CD4-positive, alpha-beta T cell (primary cell): ENCODE measurements around the gene DDX11. TPM values are rescaled to one million over a fixed set of nuclear protein-coding genes. Genes with fewer than 3 reads are reported as not detected.
"Not testable (repeated sequence)": the region's sequence is repeated elsewhere in the genome, so short reads cannot be mapped to it uniquely, and the experiment has no call there.

ENCODE experiments used
- ATAC-seq: fragments of 200-7000 bp; cut with Tn5 transposase; one replicate; pipeline ENCODE4 v1.10.0; 2022; ENCODE audit warnings: mild to moderate bottlenecking; ENCODE audit not compliant: poor library complexity
- CTCF ChIA-PET: fragments of 350-600 bp; sonication (Branson Sonifier 250); formaldehyde crosslinking; loops from one replicate; lab custom pipeline; 2021; ENCODE audit warnings: antibody characterized with exemption, inconsistent platforms; lab: Charles Lee
- POLR2A ChIA-PET: fragments of 350-600 bp; sonication (Branson Sonifier 250); formaldehyde crosslinking; loops from one replicate; lab custom pipeline; 2021; ENCODE audit warnings: antibody characterized with exemption, inconsistent platforms; lab: Charles Lee
- DNase-seq, 14 experiments: peaks; one replicate each; pipeline ENCODE4 v3.0.0-alpha.2; 2013 to 2020; ENCODE audit warnings: mixed read lengths in 2 of 14
- H3K27ac ChIP-seq, 2 donors: one replicate each; pipeline versions ENCODE4 v1.5.1 to v1.7.0; 2013; ENCODE audit warnings: low read length in 2 of 2, low read depth in 1 of 2, mild to moderate bottlenecking in 1 of 2
- H3K27me3 ChIP-seq, 2 experiments: 1 replicate in 1 of 2; 2 replicates in 1 of 2; pipeline versions ENCODE4 v1.6.1 to v1.7.0; 2013; ENCODE audit warnings: low read length in 2 of 2, control low read depth in 1 of 2, mild to moderate bottlenecking in 1 of 2, moderate library complexity in 1 of 2; ENCODE audit not compliant: insufficient read depth in 2 of 2, control insufficient read depth in 1 of 2
- H3K36me3 ChIP-seq: one replicate; pipeline ENCODE4 v1.6.1; 2013; ENCODE audit warnings: low read length, control low read depth; ENCODE audit not compliant: insufficient read depth
- H3K4me1 ChIP-seq: one replicate; pipeline ENCODE4 v1.6.1; 2013; ENCODE audit warnings: low read length, control low read depth; ENCODE audit not compliant: insufficient read depth
- H3K4me3 ChIP-seq: one replicate; pipeline ENCODE4 v1.5.1; 2013; ENCODE audit warnings: mild to moderate bottlenecking, low read length, moderate library complexity
- H3K9me3 ChIP-seq, 2 experiments: 1 replicate in 1 of 2; 2 replicates in 1 of 2; pipeline versions ENCODE4 v1.6.1 to v1.7.0; 2013; ENCODE audit warnings: low read length in 2 of 2, mild to moderate bottlenecking in 2 of 2, control low read depth in 1 of 2, moderate library complexity in 1 of 2; ENCODE audit not compliant: control insufficient read depth in 1 of 2, insufficient read depth in 1 of 2
- H3K27ac Mint-ChIP-seq: one replicate; pipeline ENCODE4 v1.8.0; 2020; ENCODE audit warnings: mixed read lengths
- H3K27me3 Mint-ChIP-seq: one replicate; pipeline ENCODE4 v1.8.0; 2021; ENCODE audit warnings: mixed read lengths
- H3K36me3 Mint-ChIP-seq: one replicate; pipeline ENCODE4 v1.8.0; 2021; ENCODE audit warnings: low read depth, mixed read lengths
- H3K4me1 Mint-ChIP-seq: one replicate; pipeline ENCODE4 v1.8.0; 2021; ENCODE audit warnings: low read depth, mixed read lengths
- H3K4me3 Mint-ChIP-seq: one replicate; pipeline ENCODE4 v1.8.0; 2020; ENCODE audit warnings: mild to moderate bottlenecking, mixed read lengths
- H3K9me3 Mint-ChIP-seq: one replicate; pipeline ENCODE4 v1.8.0; 2020; ENCODE audit warnings: mixed read lengths
- intact Hi-C, 2 experiments: fragments of 100-400 bp; cut with DNase I in 1 of 2; cut with micrococcal nuclease in 1 of 2; formaldehyde crosslinking; loops; one replicate each; pipeline versions ENCODE4 v1.15.1 to v1.9.0; 2023 to 2025; cut with DNase I, micrococcal nuclease
- total RNA-seq, 174 experiments: library from RNA in 2 of 174; stranded (reverse) in 2 of 174; gene quantifications; one replicate each; pipeline ENCODE4 v1.2.3 and lab custom pipeline; 2021 to 2026

Gene DDX11
- total RNA-seq, 2 experiments from 2014 or later = 61.9 to 63.8 TPM

DNA sequence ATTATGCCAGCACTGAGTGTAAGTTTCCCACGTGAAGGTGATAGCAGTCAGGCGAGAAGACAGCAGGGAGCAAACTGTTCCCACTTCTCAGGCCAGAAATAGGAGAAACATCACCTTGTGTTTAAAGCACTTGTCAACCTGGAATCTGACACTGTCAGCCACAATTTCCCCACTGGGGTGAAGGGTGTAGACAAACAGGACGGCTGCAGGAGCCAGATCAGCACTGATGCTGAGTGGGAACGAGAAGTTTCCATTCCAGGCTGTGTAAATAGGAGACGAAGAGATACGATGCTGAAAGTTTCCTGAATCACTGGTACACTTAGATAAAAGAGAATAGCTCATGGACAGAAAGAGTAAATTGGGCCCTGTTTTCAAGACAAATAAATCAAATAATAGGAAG lies 71.6 kb downstream of the DDX11 start:
- H3K4me1 ChIP-seq, H3K9me3 Mint-ChIP-seq, H3K36me3 Mint-ChIP-seq, H3K27me3 ChIP-seq, CTCF ChIA-PET, H3K27ac Mint-ChIP-seq, POLR2A ChIA-PET, H3K9me3 ChIP-seq, H3K4me3 Mint-ChIP-seq, H3K36me3 ChIP-seq, ATAC-seq, H3K4me1 Mint-ChIP-seq, H3K4me3 ChIP-seq, DNase-seq, H3K27ac ChIP-seq, intact Hi-C loops: not testable (repeated sequence)
- peaks cover 16% of the 10 kb centered on the region for H3K27me3 Mint-ChIP-seq

GRCh38 chr12:31147415-31147814 lies 73.8 kb downstream of the DDX11 start:
- CTCF ChIA-PET, H3K36me3 ChIP-seq, H3K4me3 Mint-ChIP-seq, H3K27me3 ChIP-seq, intact Hi-C loops, H3K9me3 Mint-ChIP-seq, H3K9me3 ChIP-seq, H3K27ac ChIP-seq, ATAC-seq, H3K27ac Mint-ChIP-seq, POLR2A ChIA-PET, H3K4me3 ChIP-seq, H3K4me1 ChIP-seq, H3K36me3 Mint-ChIP-seq, H3K4me1 Mint-ChIP-seq, DNase-seq: not testable (repeated sequence)
- H3K27me3 Mint-ChIP-seq = peaks cover 14% of the 10 kb centered on the region

DNA sequence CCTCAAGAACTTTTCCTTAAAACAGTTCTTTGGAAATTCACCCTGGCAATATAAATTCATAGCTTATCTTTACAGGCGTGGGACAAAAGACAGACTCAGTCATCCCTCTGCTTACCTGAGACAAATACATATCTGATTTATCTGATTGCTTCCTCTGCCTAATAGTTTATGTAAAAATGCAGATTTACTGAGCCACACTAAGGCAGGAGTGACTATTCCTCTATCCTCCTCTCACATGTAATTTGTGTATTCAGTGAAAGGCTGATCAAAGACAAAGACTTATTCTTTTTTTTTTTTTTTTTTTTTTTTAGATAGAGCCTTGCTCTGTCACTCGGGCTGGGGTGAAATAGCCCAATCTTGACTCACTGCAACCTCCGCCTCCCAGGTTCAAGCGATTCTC lies 77.1 kb downstream of the DDX11 start:
- H3K36me3 ChIP-seq, POLR2A ChIA-PET, H3K27ac ChIP-seq, H3K27ac Mint-ChIP-seq, H3K4me1 Mint-ChIP-seq, H3K9me3 Mint-ChIP-seq, intact Hi-C loops, H3K9me3 ChIP-seq, ATAC-seq, H3K4me3 Mint-ChIP-seq, H3K27me3 ChIP-seq, CTCF ChIA-PET, H3K4me3 ChIP-seq, H3K36me3 Mint-ChIP-seq, H3K4me1 ChIP-seq, DNase-seq: not testable (repeated sequence)
- H3K27me3 Mint-ChIP-seq = peaks cover 31% of the 10 kb centered on the region

Other genes starting within 250 kb of the DDX11 start
- not detected for gene TSPAN11, start 147.1 kb upstream of the DDX11 start, total RNA-seq